BE2C (cell line): ENCODE data around the gene HOXB3.

Experiments used
- DNase-seq: peaks from one replicate; pipeline ENCODE4 v3.0.0-alpha.2; 2020
- H3K27me3 ChIP-seq: fragments of 250-450 bp; sonication (Bioruptor Pico); 2 replicates; pipeline ENCODE4 v1.5.1; 2020; ENCODE audit warnings: mild to moderate bottlenecking
- H3K36me3 ChIP-seq: fragments of 250-450 bp; sonication (Bioruptor Pico); 2 replicates; pipeline ENCODE4 v1.5.1; 2020; ENCODE audit warnings: mild to moderate bottlenecking
- H3K4me1 ChIP-seq: fragments of 250-450 bp; sonication (Bioruptor Pico); 2 replicates; pipeline ENCODE4 v1.5.1; 2020
- H3K4me3 ChIP-seq: 2 replicates; pipeline ENCODE4 v1.5.1; 2011; ENCODE audit warnings: low read depth, low read length
- H3K9me3 ChIP-seq: fragments of 250-450 bp; sonication (Bioruptor Pico); 2 replicates; pipeline ENCODE4 v1.5.1; 2020
- TF ChIP-seq, protein P1 (sequence below): IDR thresholded peaks from 2 replicates; pipeline ENCODE4 v1.5.1; 2012; ENCODE audit warnings: mild to moderate bottlenecking, low read depth, low read length

HOXB3 gene

DNA sequence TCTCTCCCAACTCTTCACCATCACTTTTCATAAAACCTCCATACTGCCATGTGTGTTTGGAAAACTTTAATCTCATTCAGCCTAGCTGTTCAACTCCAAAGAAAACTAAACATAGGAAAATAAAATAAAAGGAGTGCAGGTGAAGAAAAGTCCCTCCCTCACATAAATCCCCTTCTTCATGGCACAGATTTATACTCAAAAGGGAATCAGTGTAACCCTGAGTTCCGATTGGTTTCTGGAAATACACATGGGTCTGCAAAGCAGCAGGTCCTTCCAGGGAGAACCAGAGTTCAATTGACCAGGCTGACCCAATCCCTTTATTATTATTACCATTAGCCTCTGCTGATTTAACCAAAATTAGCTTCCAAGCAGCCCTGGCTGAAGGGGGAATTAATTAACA, 36.2 kb downstream of the HOXB3 start:
- TF ChIP-seq, protein P1, sequence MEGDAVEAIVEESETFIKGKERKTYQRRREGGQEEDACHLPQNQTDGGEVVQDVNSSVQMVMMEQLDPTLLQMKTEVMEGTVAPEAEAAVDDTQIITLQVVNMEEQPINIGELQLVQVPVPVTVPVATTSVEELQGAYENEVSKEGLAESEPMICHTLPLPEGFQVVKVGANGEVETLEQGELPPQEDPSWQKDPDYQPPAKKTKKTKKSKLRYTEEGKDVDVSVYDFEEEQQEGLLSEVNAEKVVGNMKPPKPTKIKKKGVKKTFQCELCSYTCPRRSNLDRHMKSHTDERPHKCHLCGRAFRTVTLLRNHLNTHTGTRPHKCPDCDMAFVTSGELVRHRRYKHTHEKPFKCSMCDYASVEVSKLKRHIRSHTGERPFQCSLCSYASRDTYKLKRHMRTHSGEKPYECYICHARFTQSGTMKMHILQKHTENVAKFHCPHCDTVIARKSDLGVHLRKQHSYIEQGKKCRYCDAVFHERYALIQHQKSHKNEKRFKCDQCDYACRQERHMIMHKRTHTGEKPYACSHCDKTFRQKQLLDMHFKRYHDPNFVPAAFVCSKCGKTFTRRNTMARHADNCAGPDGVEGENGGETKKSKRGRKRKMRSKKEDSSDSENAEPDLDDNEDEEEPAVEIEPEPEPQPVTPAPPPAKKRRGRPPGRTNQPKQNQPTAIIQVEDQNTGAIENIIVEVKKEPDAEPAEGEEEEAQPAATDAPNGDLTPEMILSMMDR, result no peak
- peaks cover 93% of the 10 kb centered on the region for H3K27me3 ChIP-seq
- no peak for DNase-seq
- no peaks in the 10 kb centered on the region for H3K4me1 ChIP-seq
- no peak overlapping the region for H3K4me3 ChIP-seq
- no peaks in the 10 kb centered on the region; the same call in 1 of the 2 replicates for H3K9me3 ChIP-seq
- no peaks in the 10 kb centered on the region for H3K36me3 ChIP-seq

DNA sequence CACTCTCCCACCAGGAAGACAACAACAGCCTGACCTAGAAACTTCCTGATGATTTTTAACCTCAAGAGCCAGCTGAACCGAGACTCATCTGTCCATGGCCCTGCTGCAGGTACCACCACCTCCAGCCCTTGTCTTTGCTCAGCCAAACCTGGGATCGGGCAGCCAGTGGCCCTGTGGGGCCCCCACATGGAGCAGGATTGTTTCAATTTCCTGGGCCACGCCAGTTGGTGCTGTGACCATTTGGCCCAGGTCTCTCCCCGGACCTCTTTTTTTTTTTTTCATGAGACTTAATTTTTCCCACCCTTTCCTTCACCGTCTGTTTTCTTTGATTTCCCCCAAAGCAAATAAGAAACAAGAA, 36.9 kb downstream of the HOXB3 start:
- H3K27me3 ChIP-seq, result peaks cover 91% of the 10 kb centered on the region
- TF ChIP-seq, protein P1, result no peak
- H3K4me1 ChIP-seq, result no peaks in the 10 kb centered on the region
- no peak overlapping the region for H3K4me3 ChIP-seq
- H3K36me3 ChIP-seq, result no peaks in the 10 kb centered on the region
- no peak for DNase-seq
- no peaks in the 10 kb centered on the region; the same call in 1 of the 2 replicates for H3K9me3 ChIP-seq

GRCh38 chr17:48552466-48553189, 37.4 kb downstream of the HOXB3 start:
- H3K4me3 ChIP-seq, result no peak overlapping the region
- peaks cover 90% of the 10 kb centered on the region for H3K27me3 ChIP-seq
- H3K4me1 ChIP-seq, result no peaks in the 10 kb centered on the region
- no peaks in the 10 kb centered on the region; the same call in 1 of the 2 replicates for H3K9me3 ChIP-seq
- no peak for DNase-seq
- no peaks in the 10 kb centered on the region for H3K36me3 ChIP-seq
- TF ChIP-seq, protein P1, result no peak

GRCh38 chr17:48551596-48552465, 38.2 kb downstream of the HOXB3 start:
- DNase-seq, result no peak
- H3K4me3 ChIP-seq, result no peak overlapping the region
- TF ChIP-seq, protein P1, result no peak
- H3K27me3 ChIP-seq, result peaks cover 90% of the 10 kb centered on the region
- no peaks in the 10 kb centered on the region for H3K36me3 ChIP-seq
- no peaks in the 10 kb centered on the region for H3K4me1 ChIP-seq
- no peaks in the 10 kb centered on the region; the same call in 1 of the 2 replicates for H3K9me3 ChIP-seq

- H3K27me3 ChIP-seq, result peaks cover 90% of the 10 kb centered on the region
These were observed 38.9 kb downstream of the HOXB3 start for GRCh38 chr17:48551214-48551555.

More at GRCh38 chr17:48551214-48551555, 38.9 kb downstream of the HOXB3 start:
- H3K4me3 ChIP-seq, result no peak overlapping the region
- H3K36me3 ChIP-seq, result no peaks in the 10 kb centered on the region
- TF ChIP-seq, protein P1, result no peak
- no peaks in the 10 kb centered on the region; the same call in 1 of the 2 replicates for H3K9me3 ChIP-seq
- DNase-seq, result no peak
- no peaks in the 10 kb centered on the region for H3K4me1 ChIP-seq
